Testis (tissue), 2 donors: ENCODE data around the gene PTPRE.

Experiments used
- CTCF ChIP-seq, 3 experiments: fragments of 450-650 bp in 2 of 3; fragments of 200-600 bp in 1 of 3; sonication (generic) in 1 of 3; IDR thresholded peaks; one replicate each; pipeline ENCODE4 v1.5.1; 2016 to 2019; ENCODE audit warnings: antibody characterized with exemption in 3 of 3, mild to moderate bottlenecking in 2 of 3, moderate library complexity in 1 of 3
- POLR2A ChIP-seq: fragments of 450-650 bp; IDR thresholded peaks from one replicate; pipeline ENCODE4 v1.6.1; 2017; ENCODE audit warnings: antibody characterized with exemption, mild to moderate bottlenecking, moderate library complexity

GRCh38 chr10:127908959-127909267, 2.0 kb downstream of the PTPRE start:
- no peak for TF ChIP-seq CTCF (IDR thresholded peaks at IDR 0.05)
- TF ChIP-seq POLR2A = no peak
